Breast epithelium (tissue), 3 donors: ENCODE data around the gene SPPL2B.

Source experiments
- POLR2A ChIP-seq: fragments of 450-650 bp; IDR thresholded peaks from one replicate; pipeline ENCODE4 v1.6.1; 2016; ENCODE audit warnings: antibody characterized with exemption, mild to moderate bottlenecking, moderate library complexity
- POLR2AphosphoS5 ChIP-seq, 3 donors: sonication (generic); formaldehyde crosslinking; IDR thresholded peaks; one replicate each; pipeline ENCODE4 v1.6.1; 2017; ENCODE audit warnings: antibody characterized with exemption in 3 of 3
- TF ChIP-seq, protein P1 (sequence below), 3 donors: fragments of 450-650 bp; IDR thresholded peaks; one replicate each; pipeline ENCODE4 v1.5.1; 2016 to 2017; ENCODE audit warnings: antibody characterized with exemption in 3 of 3, mild to moderate bottlenecking in 3 of 3, moderate library complexity in 3 of 3

DNA sequence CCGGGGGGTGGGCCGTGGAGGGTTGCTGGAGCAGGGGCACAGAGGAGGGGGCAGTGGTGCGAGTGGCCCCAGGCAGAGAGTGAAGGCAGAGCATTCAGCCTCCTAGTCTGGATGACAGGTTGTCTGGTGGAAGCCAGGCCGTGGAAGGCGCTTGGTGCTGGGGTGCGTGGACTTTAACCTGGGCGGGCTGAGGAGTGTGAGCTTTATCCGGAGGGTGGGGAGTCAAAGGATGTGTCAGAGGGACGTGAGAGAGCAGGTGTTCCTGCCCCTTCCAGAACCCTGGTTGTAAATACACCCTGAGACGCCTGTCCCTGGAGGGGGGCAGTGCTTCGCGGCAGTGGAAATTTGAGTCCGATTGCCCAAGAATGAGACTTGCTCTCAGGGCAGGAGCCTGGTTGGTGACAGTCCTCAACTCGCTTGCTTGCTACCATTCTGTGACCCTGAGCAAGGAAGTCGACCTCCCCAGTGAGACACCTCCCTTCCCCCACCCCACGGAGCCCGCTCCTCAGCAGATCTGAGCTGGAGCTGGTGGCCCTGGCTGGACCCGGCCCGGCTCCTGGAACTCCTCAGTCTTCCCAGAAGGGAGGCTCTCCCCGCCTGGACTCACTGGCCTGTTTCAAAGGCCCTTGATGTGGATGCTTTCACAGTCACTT is 2.3 kb downstream of the SPPL2B start:
- TF ChIP-seq, protein P1, sequence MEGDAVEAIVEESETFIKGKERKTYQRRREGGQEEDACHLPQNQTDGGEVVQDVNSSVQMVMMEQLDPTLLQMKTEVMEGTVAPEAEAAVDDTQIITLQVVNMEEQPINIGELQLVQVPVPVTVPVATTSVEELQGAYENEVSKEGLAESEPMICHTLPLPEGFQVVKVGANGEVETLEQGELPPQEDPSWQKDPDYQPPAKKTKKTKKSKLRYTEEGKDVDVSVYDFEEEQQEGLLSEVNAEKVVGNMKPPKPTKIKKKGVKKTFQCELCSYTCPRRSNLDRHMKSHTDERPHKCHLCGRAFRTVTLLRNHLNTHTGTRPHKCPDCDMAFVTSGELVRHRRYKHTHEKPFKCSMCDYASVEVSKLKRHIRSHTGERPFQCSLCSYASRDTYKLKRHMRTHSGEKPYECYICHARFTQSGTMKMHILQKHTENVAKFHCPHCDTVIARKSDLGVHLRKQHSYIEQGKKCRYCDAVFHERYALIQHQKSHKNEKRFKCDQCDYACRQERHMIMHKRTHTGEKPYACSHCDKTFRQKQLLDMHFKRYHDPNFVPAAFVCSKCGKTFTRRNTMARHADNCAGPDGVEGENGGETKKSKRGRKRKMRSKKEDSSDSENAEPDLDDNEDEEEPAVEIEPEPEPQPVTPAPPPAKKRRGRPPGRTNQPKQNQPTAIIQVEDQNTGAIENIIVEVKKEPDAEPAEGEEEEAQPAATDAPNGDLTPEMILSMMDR (IDR thresholded peaks at IDR 0.05): no peak
- TF ChIP-seq POLR2AphosphoS5 (IDR thresholded peaks at IDR 0.05) (no peak), POLR2A (no peak)
